ENCODE data around the gene TMEM144. TPM values are rescaled to one million over a fixed set of nuclear protein-coding genes. Genes with fewer than 3 reads are reported as not detected.

The TMEM144 gene
- total and polyA plus RNA-seq, 4 donors, result 0.56 to 2.8 (median 1.6) TPM

DNA sequence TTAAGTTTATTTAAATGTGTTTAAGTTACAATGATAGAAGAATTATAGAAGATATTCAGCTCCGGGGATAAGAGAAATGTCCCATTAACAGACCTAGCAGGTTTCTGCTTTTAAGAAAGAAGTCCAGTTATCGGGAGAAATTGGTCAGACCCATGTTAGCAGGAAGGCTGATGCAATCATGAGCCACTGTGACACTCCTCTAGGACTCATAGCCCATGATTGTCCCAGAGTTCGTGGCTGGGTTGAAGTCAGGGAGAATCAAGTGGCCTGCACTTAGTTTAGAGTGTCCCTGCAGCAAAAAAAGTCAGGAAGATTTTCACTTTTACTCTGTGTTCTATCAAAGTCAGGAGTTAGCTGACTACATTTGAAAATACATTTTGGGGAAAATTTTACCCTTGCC is 72.0 kb downstream of the TMEM144 start (continued):
- TF ChIP-seq, protein P1, sequence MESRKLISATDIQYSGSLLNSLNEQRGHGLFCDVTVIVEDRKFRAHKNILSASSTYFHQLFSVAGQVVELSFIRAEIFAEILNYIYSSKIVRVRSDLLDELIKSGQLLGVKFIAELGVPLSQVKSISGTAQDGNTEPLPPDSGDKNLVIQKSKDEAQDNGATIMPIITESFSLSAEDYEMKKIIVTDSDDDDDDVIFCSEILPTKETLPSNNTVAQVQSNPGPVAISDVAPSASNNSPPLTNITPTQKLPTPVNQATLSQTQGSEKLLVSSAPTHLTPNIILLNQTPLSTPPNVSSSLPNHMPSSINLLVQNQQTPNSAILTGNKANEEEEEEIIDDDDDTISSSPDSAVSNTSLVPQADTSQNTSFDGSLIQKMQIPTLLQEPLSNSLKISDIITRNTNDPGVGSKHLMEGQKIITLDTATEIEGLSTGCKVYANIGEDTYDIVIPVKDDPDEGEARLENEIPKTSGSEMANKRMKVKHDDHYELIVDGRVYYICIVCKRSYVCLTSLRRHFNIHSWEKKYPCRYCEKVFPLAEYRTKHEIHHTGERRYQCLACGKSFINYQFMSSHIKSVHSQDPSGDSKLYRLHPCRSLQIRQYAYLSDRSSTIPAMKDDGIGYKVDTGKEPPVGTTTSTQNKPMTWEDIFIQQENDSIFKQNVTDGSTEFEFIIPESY (IDR thresholded peaks at IDR 0.05), result no peak
- TF ChIP-seq GABPA (IDR thresholded peaks at IDR 0.05 in 1 of 2, conservative IDR thresholded peaks at IDR 0.05 in 1 of 2), result no peak
- TF ChIP-seq, protein P2, sequence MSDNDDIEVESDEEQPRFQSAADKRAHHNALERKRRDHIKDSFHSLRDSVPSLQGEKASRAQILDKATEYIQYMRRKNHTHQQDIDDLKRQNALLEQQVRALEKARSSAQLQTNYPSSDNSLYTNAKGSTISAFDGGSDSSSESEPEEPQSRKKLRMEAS (IDR thresholded peaks at IDR 0.05), result no peak
- TF ChIP-seq FOXA1 (IDR thresholded peaks at IDR 0.05), result no peak
- TF ChIP-seq, protein P3, sequence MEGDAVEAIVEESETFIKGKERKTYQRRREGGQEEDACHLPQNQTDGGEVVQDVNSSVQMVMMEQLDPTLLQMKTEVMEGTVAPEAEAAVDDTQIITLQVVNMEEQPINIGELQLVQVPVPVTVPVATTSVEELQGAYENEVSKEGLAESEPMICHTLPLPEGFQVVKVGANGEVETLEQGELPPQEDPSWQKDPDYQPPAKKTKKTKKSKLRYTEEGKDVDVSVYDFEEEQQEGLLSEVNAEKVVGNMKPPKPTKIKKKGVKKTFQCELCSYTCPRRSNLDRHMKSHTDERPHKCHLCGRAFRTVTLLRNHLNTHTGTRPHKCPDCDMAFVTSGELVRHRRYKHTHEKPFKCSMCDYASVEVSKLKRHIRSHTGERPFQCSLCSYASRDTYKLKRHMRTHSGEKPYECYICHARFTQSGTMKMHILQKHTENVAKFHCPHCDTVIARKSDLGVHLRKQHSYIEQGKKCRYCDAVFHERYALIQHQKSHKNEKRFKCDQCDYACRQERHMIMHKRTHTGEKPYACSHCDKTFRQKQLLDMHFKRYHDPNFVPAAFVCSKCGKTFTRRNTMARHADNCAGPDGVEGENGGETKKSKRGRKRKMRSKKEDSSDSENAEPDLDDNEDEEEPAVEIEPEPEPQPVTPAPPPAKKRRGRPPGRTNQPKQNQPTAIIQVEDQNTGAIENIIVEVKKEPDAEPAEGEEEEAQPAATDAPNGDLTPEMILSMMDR (IDR thresholded peaks at IDR 0.05; ENCODE audit: low read depth, low read length, missing input control), result no peak

DNA sequence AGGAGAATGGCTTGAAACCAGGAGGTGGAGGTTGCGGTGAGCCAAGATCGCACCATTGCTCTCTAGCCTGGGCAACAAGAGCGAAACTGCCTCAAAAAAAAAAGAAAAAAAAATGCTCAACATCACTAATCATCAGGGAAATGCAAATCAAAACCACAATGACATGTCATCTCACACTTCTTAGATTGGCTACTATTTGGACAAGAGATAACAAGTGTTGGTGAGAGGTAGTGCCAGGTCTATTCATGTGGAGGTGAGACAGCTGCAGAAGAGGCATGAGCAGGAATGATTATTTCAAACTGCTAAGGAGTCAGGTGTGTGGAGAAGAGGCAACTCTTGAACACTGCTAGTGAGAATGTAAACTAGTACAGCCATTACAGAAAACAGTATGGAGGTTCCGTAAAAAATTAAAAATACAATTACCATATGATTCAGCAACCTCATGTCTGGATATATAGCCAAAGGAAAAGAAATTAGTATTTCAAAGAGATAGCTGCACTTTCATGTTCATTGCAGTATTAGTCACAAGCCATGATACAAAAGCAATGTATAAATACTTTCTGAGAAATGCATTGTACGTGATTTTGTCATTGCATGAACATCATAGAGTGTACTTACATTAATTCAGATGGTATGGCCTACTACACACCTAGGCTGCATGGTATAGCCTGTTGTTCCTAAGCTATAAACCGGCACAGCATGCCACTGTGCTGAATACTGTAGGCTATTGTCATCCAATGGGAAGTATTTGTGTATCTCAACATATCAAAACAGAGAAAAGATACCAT is 75.3 kb downstream of the TMEM144 start:
- Histone ChIP-seq H3K9ac (ENCODE audit: low read depth in 1 of 2, low read length in 2 of 2) (no peak overlapping the region), H3K4me1 (ENCODE audit: control insufficient read depth in 4 of 4, insufficient read depth in 4 of 4, low read length in 3 of 4) (no peaks in the 10 kb centered on the region), H3K36me3 (ENCODE audit: control insufficient read depth in 4 of 4, insufficient read depth in 3 of 4, low read depth in 1 of 4, low read length in 3 of 4) (no peaks in the 10 kb centered on the region), H3K9me3 (ENCODE audit: control insufficient read depth in 4 of 4, low read length in 3 of 4) (no peaks in the 10 kb centered on the region), H3K27me3 (ENCODE audit: control insufficient read depth in 4 of 4, insufficient read depth in 4 of 4, low read length in 3 of 4) (no peaks in the 10 kb centered on the region), H3K27ac (ENCODE audit: low read depth in 1 of 2, low read length in 2 of 2) (no peak overlapping the region), H3K4me3 (ENCODE audit: low read depth in 1 of 3, low read length in 3 of 3) (no peak overlapping the region)
- WGBS, result 88% methylated on average over 6 of the region's 6 CpGs
- no peak for DNase-seq (ENCODE audit: low spot score)
- no peak for TF ChIP-seq RXRA (IDR thresholded peaks at IDR 0.05)
- TF ChIP-seq, protein P1 (IDR thresholded peaks at IDR 0.05), result no peak
- TF ChIP-seq, protein P3 (IDR thresholded peaks at IDR 0.05; ENCODE audit: low read depth, low read length, missing input control), result no peak
- TF ChIP-seq, protein P4, sequence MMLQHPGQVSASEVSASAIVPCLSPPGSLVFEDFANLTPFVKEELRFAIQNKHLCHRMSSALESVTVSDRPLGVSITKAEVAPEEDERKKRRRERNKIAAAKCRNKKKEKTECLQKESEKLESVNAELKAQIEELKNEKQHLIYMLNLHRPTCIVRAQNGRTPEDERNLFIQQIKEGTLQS (IDR thresholded peaks at IDR 0.05), result no peak
- TF ChIP-seq YY1 (IDR thresholded peaks at IDR 0.05), result no peak
- TF ChIP-seq SP1 (IDR thresholded peaks at IDR 0.05), result no peak
- no peak for TF ChIP-seq GABPA (IDR thresholded peaks at IDR 0.05 in 1 of 2, conservative IDR thresholded peaks at IDR 0.05 in 1 of 2)
- TF ChIP-seq FOXA2 (IDR thresholded peaks at IDR 0.05), result no peak

Measured in liver (tissue), 9 donors.